GM19238 (cell line): ENCODE measurements around the gene RUNX2.
"Not testable (repeated sequence)": the region's sequence is repeated elsewhere in the genome, so short reads cannot be mapped to it uniquely, and the experiment has no call there.

Experiments
- DNase-seq: peaks from one replicate; pipeline ENCODE4 v3.0.0; 2011; ENCODE audit warnings: low spot score; ENCODE audit not compliant: insufficient read length

The RUNX2 gene

GRCh38 chr6:45455408-45455807, 127.3 kb downstream of the RUNX2 start:
- DNase-seq, result no peak

DNA sequence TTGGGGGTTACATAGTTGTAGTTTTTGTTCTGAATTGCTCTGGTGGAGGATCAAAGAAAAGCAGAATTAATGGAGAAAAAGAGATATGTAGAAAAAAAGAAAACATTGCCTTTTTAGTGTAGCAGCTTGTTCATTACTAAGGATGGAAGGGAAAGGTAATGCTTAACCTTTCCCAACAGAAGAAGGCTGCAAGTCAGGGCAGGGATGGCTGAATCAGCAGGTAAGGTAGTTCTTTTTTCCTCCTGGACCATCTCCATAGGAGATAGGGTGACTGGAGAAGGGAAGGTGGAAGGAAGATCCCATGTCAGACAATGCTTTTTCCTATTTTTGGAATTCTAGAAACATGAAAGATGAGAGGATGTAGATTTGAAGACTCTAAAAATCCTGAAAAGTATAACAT, 129.0 kb downstream of the RUNX2 start:
- DNase-seq, result no peak

GRCh38 chr6:45458672-45459071, 130.5 kb downstream of the RUNX2 start:
- DNase-seq, result no peak

- DNase-seq, result no peak
These were observed 132.0 kb downstream of the RUNX2 start for GRCh38 chr6:45460166-45460565.

GRCh38 chr6:45461486-45461885, 133.4 kb downstream of the RUNX2 start:
- DNase-seq, result no peak

DNA sequence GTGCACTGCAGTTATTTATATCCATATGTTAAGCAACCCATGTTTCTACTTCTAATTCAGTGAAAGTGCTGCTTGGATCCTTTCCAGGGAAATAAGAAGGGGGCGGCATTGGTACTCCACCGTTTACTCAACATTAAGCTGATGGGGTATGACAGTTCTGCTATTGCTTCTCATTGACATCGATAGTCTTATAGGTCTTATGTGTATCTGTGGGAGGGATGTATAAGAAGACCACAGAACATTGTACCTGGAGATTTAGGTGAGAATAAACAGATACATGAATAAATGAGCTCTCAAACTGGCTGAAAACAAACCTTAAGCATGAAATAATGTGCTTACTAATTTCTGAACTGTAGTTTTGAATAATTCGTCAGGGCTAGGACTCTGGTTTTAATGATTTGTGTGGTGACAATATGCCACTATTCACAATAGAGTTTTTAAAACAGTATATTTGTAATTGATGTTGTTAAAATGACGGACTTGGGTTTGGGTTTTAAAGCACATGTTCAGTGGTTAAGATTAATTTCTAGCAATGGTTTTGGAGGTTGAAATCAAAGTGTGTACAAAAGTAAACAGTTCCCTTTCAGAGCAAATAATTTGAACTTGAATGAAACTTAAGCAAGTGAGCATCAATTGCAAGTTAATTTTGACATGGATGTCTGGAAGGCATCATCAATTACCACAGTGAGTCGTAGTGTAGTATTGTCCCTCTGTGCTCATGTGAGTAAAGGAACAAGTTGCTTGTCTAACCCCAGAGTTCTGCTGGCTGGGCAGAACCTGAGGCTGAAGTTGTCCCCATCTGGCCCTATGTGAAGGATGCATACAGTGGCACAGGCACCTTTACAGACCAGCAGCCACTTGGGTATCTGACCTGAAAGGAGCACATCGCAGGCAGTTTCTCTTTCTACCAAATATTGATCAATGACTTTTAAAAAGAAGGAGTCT, 134.3 kb downstream of the RUNX2 start:
- DNase-seq, result no peak

GRCh38 chr6:45464685-45465084, 136.6 kb downstream of the RUNX2 start:
- no peak for DNase-seq

- no peak for DNase-seq
These were observed 138.6 kb downstream of the RUNX2 start for GRCh38 chr6:45466686-45467085.

GRCh38 chr6:45467417-45467816, 139.3 kb downstream of the RUNX2 start:
- not testable (repeated sequence) for DNase-seq

GRCh38 chr6:45467853-45468252, 139.7 kb downstream of the RUNX2 start:
- DNase-seq, result no peak

DNA sequence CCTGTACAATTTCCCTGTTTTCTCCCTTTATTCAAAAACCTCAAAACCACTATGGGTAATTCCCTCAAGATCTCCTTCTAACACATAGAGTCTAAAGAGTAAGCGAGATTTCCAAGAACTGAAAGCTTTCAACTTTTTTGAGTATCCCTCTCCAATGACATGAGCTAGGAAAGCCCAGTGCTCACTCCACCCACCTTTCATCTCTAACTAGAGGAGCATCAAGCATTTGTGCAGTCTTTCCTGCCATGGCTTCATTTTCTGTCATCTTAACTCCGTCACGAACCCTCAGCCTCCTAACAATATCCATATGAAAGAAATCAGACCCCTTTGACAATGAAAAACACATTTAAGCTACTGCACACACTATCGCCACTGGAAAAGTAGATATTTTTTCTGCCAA, 141.5 kb downstream of the RUNX2 start:
- no peak for DNase-seq

- no peak for DNase-seq
These were observed 142.1 kb downstream of the RUNX2 start for GRCh38 chr6:45470131-45470738.

DNA sequence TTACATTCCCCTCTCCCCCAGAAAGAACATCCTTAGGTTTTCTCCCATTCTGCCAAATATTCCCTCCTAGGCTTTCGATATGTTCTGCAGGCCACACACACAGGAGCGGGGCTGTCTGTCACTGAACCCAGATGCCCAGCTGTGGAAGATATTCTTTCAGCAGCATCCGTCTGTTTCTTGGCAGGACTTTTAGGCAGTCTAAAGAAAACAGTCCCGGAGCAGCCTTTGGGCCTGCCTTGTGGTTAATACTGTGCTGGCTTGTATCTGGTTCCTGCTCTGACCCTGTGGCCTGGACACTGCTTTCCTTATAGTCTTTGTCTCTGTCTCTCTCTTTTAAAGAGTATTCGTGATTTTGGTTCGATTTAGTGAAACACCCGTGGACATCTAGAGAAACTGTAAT, 144.3 kb downstream of the RUNX2 start:
- DNase-seq, result no peak

DNA sequence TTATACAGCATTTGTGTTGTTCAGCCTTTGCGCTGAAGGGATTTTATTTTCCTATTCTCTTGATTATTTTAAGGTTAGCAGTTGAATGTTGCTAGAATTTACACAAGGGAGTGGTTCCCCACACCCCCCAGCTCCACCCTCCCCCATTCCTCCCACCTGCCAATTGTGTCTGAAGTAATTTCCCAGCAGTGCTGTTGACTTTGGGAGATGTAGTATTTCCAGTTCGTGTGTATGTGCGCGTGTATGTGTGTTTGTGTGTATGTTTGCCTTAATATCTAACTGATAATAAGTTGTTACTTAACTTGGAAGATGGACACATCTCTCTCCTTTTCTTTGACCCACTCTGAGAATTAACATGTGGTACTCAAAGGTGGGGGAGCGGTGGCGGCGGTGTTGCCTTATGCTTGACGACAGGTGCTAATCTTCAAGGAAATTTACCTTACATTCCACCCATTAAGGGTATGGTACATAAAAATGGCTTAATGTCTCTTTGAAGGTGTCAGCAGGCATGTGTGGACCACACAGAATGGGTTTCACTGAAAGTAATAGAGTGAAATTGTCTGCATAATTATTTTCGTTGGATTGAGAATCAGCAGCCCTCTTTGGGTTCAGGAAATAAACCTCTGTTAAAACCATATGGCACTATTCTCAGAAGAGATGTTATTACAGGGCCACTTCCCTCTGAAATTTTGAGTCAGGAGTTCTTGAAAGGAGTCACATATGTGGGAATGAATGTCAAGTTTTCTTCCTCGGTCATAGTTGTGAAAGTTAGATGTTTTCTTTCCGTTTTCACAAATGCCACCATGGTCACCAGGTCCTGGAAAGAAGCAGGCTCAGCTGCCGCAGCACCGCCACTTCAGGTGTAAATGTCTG, 145.2 kb downstream of the RUNX2 start:
- no peak for DNase-seq

- no peak for DNase-seq
These were observed 146.2 kb downstream of the RUNX2 start for GRCh38 chr6:45474376-45474775.

GRCh38 chr6:45476341-45476740, 148.2 kb downstream of the RUNX2 start:
- no peak for DNase-seq

DNA sequence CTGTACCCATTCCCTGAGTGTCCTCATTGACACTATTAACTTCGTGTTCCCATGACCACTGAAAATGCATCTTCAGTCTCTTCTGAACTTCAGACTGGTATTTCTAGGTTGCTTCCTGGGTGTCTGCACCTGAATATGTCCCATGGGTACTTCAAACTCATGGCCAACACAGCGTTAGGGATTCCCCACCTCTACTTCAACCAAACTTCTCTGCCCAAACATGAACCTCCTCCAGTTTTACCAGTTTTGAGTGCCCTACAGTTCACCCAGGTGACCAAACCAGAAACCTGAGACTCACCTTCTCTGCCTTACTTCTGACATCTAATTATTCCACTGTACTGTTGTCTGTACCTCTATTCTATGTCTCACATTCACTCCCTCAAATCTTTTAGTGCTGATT, 149.1 kb downstream of the RUNX2 start:
- no peak for DNase-seq

DNA sequence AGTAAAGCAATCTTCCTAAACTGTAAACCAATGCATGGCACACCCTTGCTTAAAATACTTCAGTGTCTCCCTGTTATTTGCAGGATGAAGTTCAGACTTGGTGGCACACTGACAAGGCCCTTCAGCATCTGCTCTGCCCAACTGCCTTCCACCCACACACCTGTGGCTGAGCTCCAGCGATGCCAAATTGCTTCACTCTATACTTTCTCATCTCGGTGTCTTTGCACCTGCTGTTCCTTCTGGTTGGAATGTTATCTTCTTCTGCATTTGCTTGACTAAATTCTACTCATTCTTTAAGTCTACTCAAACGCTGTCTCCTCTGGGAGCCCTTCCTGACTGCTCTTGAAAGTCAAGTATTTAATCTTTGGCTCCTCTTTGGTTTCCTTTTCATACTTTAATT, 149.7 kb downstream of the RUNX2 start:
- no peak for DNase-seq

DNA sequence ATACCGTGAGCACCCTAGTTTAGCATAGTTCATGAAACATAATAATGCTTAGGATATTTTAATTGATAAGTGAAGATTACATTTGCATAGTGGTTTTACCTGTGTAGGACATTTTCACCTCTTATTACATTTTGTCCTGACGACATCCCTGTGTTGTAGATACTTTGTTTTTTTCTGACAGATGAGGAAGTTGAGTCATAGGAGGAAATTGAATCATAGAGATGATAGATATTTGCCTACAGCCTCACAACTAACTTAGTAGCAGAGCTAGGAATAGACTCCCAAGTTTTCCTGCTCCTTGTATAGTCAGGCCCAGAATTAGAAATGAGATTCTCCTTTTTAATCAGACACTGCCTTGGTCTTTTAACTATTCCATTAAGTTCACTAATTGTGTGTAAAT, 150.1 kb downstream of the RUNX2 start:
- no peak for DNase-seq

GRCh38 chr6:45479834-45480751, 152.0 kb downstream of the RUNX2 start:
- no peak for DNase-seq
